ENCODE data around the gene C1QTNF7.

DNA sequence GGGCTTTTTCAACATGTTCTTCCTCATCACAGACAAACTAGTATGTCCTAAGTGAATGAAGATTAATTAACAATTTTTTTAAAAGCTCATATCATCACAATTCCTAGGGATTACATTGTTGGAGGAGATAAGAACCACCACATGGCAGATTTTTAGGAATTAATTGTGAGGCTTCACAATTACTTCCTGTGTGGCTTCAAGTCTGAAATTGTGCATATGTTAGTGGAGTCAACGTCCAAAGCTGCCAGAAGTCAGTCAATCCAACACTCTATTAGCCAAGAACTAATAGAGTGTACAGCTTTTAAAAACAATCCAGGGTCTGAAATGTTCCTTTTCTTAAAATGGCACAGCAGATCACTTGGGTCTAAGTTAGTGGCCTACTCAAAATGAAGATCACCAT lies 49.3 kb upstream of the C1QTNF7 start:
- TF ChIP-seq, protein P1, sequence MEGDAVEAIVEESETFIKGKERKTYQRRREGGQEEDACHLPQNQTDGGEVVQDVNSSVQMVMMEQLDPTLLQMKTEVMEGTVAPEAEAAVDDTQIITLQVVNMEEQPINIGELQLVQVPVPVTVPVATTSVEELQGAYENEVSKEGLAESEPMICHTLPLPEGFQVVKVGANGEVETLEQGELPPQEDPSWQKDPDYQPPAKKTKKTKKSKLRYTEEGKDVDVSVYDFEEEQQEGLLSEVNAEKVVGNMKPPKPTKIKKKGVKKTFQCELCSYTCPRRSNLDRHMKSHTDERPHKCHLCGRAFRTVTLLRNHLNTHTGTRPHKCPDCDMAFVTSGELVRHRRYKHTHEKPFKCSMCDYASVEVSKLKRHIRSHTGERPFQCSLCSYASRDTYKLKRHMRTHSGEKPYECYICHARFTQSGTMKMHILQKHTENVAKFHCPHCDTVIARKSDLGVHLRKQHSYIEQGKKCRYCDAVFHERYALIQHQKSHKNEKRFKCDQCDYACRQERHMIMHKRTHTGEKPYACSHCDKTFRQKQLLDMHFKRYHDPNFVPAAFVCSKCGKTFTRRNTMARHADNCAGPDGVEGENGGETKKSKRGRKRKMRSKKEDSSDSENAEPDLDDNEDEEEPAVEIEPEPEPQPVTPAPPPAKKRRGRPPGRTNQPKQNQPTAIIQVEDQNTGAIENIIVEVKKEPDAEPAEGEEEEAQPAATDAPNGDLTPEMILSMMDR (tag by site-specific recombination; IDR thresholded peaks at IDR 0.05) = no peak
- TF ChIP-seq ZBTB21 (tag by site-specific recombination; IDR thresholded peaks at IDR 0.05) (no peak), ZNF626 (tag by site-specific recombination; IDR thresholded peaks at IDR 0.05) (no peak), INSM2 (tag by site-specific recombination; IDR thresholded peaks at IDR 0.05) (no peak), ZNF707 (tag by site-specific recombination; IDR thresholded peaks at IDR 0.05) (no peak), ZNF140 (tag by site-specific recombination; IDR thresholded peaks at IDR 0.05) (no peak), KLF10 (tag by site-specific recombination; IDR thresholded peaks at IDR 0.05) (no peak), ZNF221 (tag by site-specific recombination; IDR thresholded peaks at IDR 0.05; ENCODE audit: borderline replicate concordance) (no peak), ZNF433 (tag by site-specific recombination; IDR thresholded peaks at IDR 0.05; ENCODE audit: low read depth) (no peak), REST (tag by site-specific recombination; IDR thresholded peaks at IDR 0.05) (no peak)
- TF ChIP-seq, protein P2, sequence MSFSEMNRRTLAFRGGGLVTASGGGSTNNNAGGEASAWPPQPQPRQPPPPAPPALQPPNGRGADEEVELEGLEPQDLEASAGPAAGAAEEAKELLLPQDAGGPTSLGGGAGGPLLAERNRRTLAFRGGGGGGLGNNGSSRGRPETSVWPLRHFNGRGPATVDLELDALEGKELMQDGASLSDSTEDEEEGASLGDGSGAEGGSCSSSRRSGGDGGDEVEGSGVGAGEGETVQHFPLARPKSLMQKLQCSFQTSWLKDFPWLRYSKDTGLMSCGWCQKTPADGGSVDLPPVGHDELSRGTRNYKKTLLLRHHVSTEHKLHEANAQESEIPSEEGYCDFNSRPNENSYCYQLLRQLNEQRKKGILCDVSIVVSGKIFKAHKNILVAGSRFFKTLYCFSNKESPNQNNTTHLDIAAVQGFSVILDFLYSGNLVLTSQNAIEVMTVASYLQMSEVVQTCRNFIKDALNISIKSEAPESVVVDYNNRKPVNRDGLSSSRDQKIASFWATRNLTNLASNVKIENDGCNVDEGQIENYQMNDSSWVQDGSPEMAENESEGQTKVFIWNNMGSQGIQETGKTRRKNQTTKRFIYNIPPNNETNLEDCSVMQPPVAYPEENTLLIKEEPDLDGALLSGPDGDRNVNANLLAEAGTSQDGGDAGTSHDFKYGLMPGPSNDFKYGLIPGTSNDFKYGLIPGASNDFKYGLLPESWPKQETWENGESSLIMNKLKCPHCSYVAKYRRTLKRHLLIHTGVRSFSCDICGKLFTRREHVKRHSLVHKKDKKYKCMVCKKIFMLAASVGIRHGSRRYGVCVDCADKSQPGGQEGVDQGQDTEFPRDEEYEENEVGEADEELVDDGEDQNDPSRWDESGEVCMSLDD (tag by site-specific recombination; IDR thresholded peaks at IDR 0.05) = no peak
- TF ChIP-seq, protein P3, sequence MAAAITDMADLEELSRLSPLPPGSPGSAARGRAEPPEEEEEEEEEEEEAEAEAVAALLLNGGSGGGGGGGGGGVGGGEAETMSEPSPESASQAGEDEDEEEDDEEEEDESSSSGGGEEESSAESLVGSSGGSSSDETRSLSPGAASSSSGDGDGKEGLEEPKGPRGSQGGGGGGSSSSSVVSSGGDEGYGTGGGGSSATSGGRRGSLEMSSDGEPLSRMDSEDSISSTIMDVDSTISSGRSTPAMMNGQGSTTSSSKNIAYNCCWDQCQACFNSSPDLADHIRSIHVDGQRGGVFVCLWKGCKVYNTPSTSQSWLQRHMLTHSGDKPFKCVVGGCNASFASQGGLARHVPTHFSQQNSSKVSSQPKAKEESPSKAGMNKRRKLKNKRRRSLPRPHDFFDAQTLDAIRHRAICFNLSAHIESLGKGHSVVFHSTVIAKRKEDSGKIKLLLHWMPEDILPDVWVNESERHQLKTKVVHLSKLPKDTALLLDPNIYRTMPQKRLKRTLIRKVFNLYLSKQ (tag by site-specific recombination; IDR thresholded peaks at IDR 0.05; ENCODE audit: borderline replicate concordance) = no peak
